H1 (cell line): ENCODE measurements around the gene EVI2B. TPM values are rescaled to one million over a fixed set of nuclear protein-coding genes. Genes with fewer than 3 reads are reported as not detected.
A peak's percentile ranks its signal among the peaks of the same experiment; 100 is the strongest.

Experiments used
- CTCF ChIA-PET: fragments of 300-600 bp; sonication (Branson Sonifier 250); formaldehyde crosslinking; loops from one replicate; lab custom pipeline; 2021; ENCODE audit not compliant: partially characterized antibody; lab: Charles Lee
- POLR2A ChIA-PET: fragments of 300-600 bp; sonication (Branson Sonifier 250); formaldehyde crosslinking; loops from one replicate; lab custom pipeline; 2021; ENCODE audit warnings: inconsistent platforms; ENCODE audit not compliant: partially characterized antibody; lab: Charles Lee
- DNase-seq, 2 experiments: peaks; one replicate each; pipeline versions ENCODE4 v3.0.0 to v3.0.0-alpha.2; 2010 to 2022; ENCODE audit warnings: low spot score in 2 of 2, low read depth in 1 of 2, mixed read lengths in 1 of 2
- FAIRE-seq: peaks from 2 replicates; lab custom pipeline; 2011; peaks lifted over from hg19 to GRCh38; lab: Jason Lieb, UNC
- H2AFZ ChIP-seq: 2 replicates; pipeline ENCODE4 v1.8.1; 2012; ENCODE audit warnings: low read length, inconsistent platforms
- H2AK5ac ChIP-seq: 2 replicates; pipeline ENCODE4 v1.6.1; 2013; ENCODE audit warnings: low read depth, low read length
- H2BK120ac ChIP-seq: replicated peaks from 2 replicates; pipeline ENCODE3; 2013; ENCODE audit warnings: low read depth, low read length, inconsistent platforms
- H2BK12ac ChIP-seq: 2 replicates; pipeline ENCODE4 v1.6.1; 2013; ENCODE audit warnings: low read depth, low read length
- H2BK15ac ChIP-seq: 2 replicates; pipeline ENCODE4 v1.6.1; 2013; ENCODE audit warnings: low read length
- H2BK20ac ChIP-seq: 2 replicates; pipeline ENCODE4 v1.6.1; 2013; ENCODE audit warnings: low read length
- H2BK5ac ChIP-seq: 2 replicates; pipeline ENCODE4 v1.6.1; 2013; ENCODE audit warnings: low read depth, low read length
- H3K14ac ChIP-seq: 2 replicates; pipeline ENCODE4 v1.6.1; 2013; ENCODE audit warnings: inconsistent platforms; ENCODE audit not compliant: insufficient read length
- H3K18ac ChIP-seq: 2 replicates; pipeline ENCODE4 v1.6.1; 2013; ENCODE audit warnings: low read length; ENCODE audit errors: extremely low read depth
- H3K23ac ChIP-seq: 2 replicates; pipeline ENCODE4 v1.6.1; 2013; ENCODE audit warnings: inconsistent platforms; ENCODE audit not compliant: insufficient read length
- H3K23me2 ChIP-seq: 2 replicates; pipeline ENCODE4 v1.6.1; 2013; ENCODE audit warnings: low read depth, low read length
- H3K27ac ChIP-seq: 2 replicates; pipeline ENCODE4 v1.6.1; 2011; ENCODE audit warnings: low read depth, low read length, inconsistent platforms
- H3K27me3 ChIP-seq, 4 experiments: replicated peaks in 1 of 4; 1 replicate in 1 of 4; 2 replicates in 3 of 4; pipeline versions ENCODE4 v1.6.1 to v1.8.1; 2011 to 2013; ENCODE audit warnings: low read length in 3 of 4, mild to moderate bottlenecking in 3 of 4, inconsistent platforms in 2 of 4, mixed read lengths in 2 of 4, moderate library complexity in 1 of 4; ENCODE audit not compliant: control insufficient read depth in 3 of 4, insufficient read depth in 3 of 4; ENCODE audit errors: extremely low read depth in 1 of 4
- H3K36me3 ChIP-seq, 4 experiments: 2 replicates each; pipeline versions ENCODE4 v1.6.1 to v1.8.1; 2011 to 2013; ENCODE audit warnings: mild to moderate bottlenecking in 4 of 4, low read length in 3 of 4, moderate library complexity in 2 of 4, control low read depth in 1 of 4, inconsistent platforms in 1 of 4; ENCODE audit not compliant: insufficient read depth in 4 of 4, control insufficient read depth in 2 of 4
- H3K4ac ChIP-seq: replicated peaks from 2 replicates; pipeline ENCODE3; 2013; ENCODE audit warnings: low read length, low read depth, mixed read lengths, inconsistent platforms; ENCODE audit not compliant: insufficient read length
- H3K4me1 ChIP-seq, 4 experiments: replicated peaks in 1 of 4; 1 replicate in 1 of 4; 2 replicates in 3 of 4; pipeline versions ENCODE4 v1.6.1 to v1.8.1; 2011 to 2013; ENCODE audit warnings: low read length in 3 of 4, inconsistent platforms in 2 of 4, mixed read lengths in 1 of 4; ENCODE audit not compliant: insufficient read depth in 4 of 4, control insufficient read depth in 3 of 4
- H3K4me2 ChIP-seq, 2 experiments: 2 replicates each; pipeline versions ENCODE4 v1.6.1 to v1.8.1; 2011 to 2013; ENCODE audit warnings: low read depth in 2 of 2, low read length in 2 of 2, control low read depth in 1 of 2, inconsistent platforms in 1 of 2, mild to moderate bottlenecking in 1 of 2; ENCODE audit not compliant: insufficient read depth in 1 of 2
- H3K4me3 ChIP-seq, 4 experiments: fragments of 200-600, 300-600 bp in 1 of 4; sonication (generic), shearing (Covaris generic), sonication (Bioruptor Twin) in 1 of 4; 2 replicates each; pipeline versions ENCODE4 v1.5.1 to v1.8.1; 2011 to 2016; ENCODE audit warnings: low read length in 4 of 4, low read depth in 3 of 4, control low read depth in 2 of 4, inconsistent platforms in 2 of 4, mild to moderate bottlenecking in 2 of 4, mixed read lengths in 1 of 4, moderate library complexity in 1 of 4; ENCODE audit not compliant: insufficient read depth in 2 of 4; ENCODE audit errors: extremely low read depth in 1 of 4
- H3K56ac ChIP-seq: replicated peaks from 2 replicates; pipeline ENCODE3; 2013; ENCODE audit warnings: low read depth, mild to moderate bottlenecking, mixed read lengths, low read length, inconsistent platforms; ENCODE audit not compliant: insufficient read length
- H3K79me1 ChIP-seq: 2 replicates; pipeline ENCODE4 v1.6.1; 2013; ENCODE audit warnings: low read depth, low read length, control low read depth
- H3K79me2 ChIP-seq, 2 experiments: 2 replicates each; pipeline versions ENCODE4 v1.6.1 to v1.8.1; 2012 to 2013; ENCODE audit warnings: low read length in 2 of 2, mild to moderate bottlenecking in 2 of 2, inconsistent platforms in 1 of 2; ENCODE audit not compliant: insufficient read depth in 2 of 2, control insufficient read depth in 1 of 2
- H3K9ac ChIP-seq, 4 experiments: replicated peaks in 1 of 4; 1 replicate in 1 of 4; 2 replicates in 3 of 4; pipeline versions ENCODE4 v1.6.1 to v1.8.1; 2011 to 2013; ENCODE audit warnings: low read depth in 3 of 4, low read length in 3 of 4, control low read depth in 2 of 4, mild to moderate bottlenecking in 2 of 4, moderate library complexity in 2 of 4, inconsistent platforms in 1 of 4; ENCODE audit errors: extremely low read depth in 1 of 4
- H3K9me3 ChIP-seq, 2 experiments: 2 replicates each; pipeline versions ENCODE4 v1.6.1 to v1.8.1; 2012 to 2013; ENCODE audit warnings: mild to moderate bottlenecking in 2 of 2, moderate library complexity in 2 of 2, control low read depth in 1 of 2, inconsistent platforms in 1 of 2, low read depth in 1 of 2, low read length in 1 of 2, mixed read lengths in 1 of 2; ENCODE audit not compliant: insufficient read depth in 2 of 2
- H4K20me1 ChIP-seq, 2 experiments: replicated peaks in 1 of 2; 2 replicates each; pipeline versions ENCODE3 to v1.8.1; 2011 to 2013; ENCODE audit warnings: inconsistent platforms in 2 of 2, low read length in 2 of 2, mild to moderate bottlenecking in 1 of 2; ENCODE audit not compliant: insufficient read depth in 2 of 2, control insufficient read depth in 1 of 2
- H4K5ac ChIP-seq: 2 replicates; pipeline ENCODE4 v1.6.1; 2013; ENCODE audit warnings: low read length, low read depth, mixed read lengths, inconsistent platforms; ENCODE audit not compliant: insufficient read length
- H4K8ac ChIP-seq: 2 replicates; pipeline ENCODE4 v1.8.0; 2013; ENCODE audit warnings: mild to moderate bottlenecking, moderate library complexity, low read length, inconsistent platforms; ENCODE audit not compliant: insufficient read depth; ENCODE audit errors: extremely low read depth
- H4K91ac ChIP-seq: replicated peaks from 2 replicates; pipeline ENCODE3; 2013; ENCODE audit warnings: low read length, mixed read lengths, inconsistent platforms; ENCODE audit not compliant: insufficient read length
- RAD21 ChIP-seq, 2 experiments: IDR thresholded peaks in 1 of 2; conservative IDR thresholded peaks in 1 of 2; 2 replicates each; pipeline ENCODE4 v1.6.1; 2011; ENCODE audit warnings: low read depth in 2 of 2, low read length in 2 of 2, improper control_type of control experiment in 1 of 2, inconsistent platforms in 1 of 2, mild to moderate bottlenecking in 1 of 2, moderate library complexity in 1 of 2
- SP4 ChIP-seq: IDR thresholded peaks from 2 replicates; pipeline ENCODE4 v1.6.1; 2012; ENCODE audit warnings: low read length, inconsistent platforms
- WGBS, 2 experiments: shearing (Covaris generic) in 1 of 2; methylation state at CpG; one replicate each; pipeline versions ENCODE4 v1.1.6 to v1.1.7; 2013 to 2015; ENCODE audit warnings: low lambda C conversion rate in 2 of 2, mixed read lengths in 2 of 2, inconsistent platforms in 1 of 2, low coverage in 1 of 2, missing lambda C conversion rate in 1 of 2; ENCODE audit not compliant: insufficient replicate concordance in 2 of 2, insufficient coverage in 1 of 2, insufficient read length in 1 of 2; ENCODE audit errors: extremely low coverage in 1 of 2, missing lambda C conversion rate in 1 of 2; 5-methylcytosine and 5-hydroxymethylcytosine counted together
- polyA plus RNA-seq, 7 experiments: library from polyadenylated mRNA; depleted of rRNA in 3 of 7; stranded (reverse) in 5 of 7; unstranded in 2 of 7; fragments of >200 nt in 5 of 7; fragments of 200-250 nt in 2 of 7; gene quantifications; 1 replicate in 5 of 7; 2 replicates in 1 of 7; 4 replicates in 1 of 7; pipeline versions ENCODE4 v1.2.1 to v1.2.3, GENCODE V29; 2011 to 2013; ENCODE audit warnings: missing spikeins in 2 of 7, mixed read lengths in 2 of 7
- total RNA-seq: library from RNA; stranded (reverse); fragmentation: NEBNext Ultra II Directional; extraction: Animal tissue kit (Norgen Biotek cat#: 25700); gene quantifications from 2 replicates; pipeline ENCODE4 v1.2.1, GENCODE V29; 2021

Gene EVI2B
- total and polyA plus RNA-seq, 2 of the 8 experiments (the other 6 are each of a cell fraction or from before 2014, with no cell fraction given) = not detected

DNA sequence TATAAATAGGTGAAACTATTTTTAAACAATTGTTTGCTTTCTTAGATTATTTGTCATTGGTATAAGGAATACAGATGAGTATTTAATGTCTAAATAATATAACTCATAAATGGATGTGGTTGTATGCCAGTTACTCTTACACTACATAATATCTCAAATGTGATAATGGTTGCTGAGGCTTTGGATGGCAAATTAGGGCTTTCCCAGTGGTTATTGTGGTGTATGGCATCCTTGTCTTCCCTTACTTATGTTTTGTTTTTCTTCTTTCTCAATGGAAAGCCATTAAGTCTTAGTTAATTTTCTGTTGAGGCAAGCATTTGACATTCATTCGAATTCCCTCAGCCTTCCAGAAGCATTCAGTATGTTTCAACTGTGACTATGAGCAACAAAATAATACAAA is 27.3 kb downstream of the EVI2B start:
- no peaks in the 10 kb centered on the region for H3K36me3 ChIP-seq
- H3K23ac ChIP-seq = no peak overlapping the region
- no peak overlapping the region for H3K14ac ChIP-seq
- no peak overlapping the region for H4K91ac ChIP-seq
- no peak overlapping the region for H4K5ac ChIP-seq
- H3K79me2 ChIP-seq = no peaks in the 10 kb centered on the region
- H2AFZ ChIP-seq = no peak overlapping the region
- no peak overlapping the region for H2BK120ac ChIP-seq
- TF ChIP-seq RAD21 (IDR thresholded peaks at IDR 0.05 in 1 of 2, conservative IDR thresholded peaks at IDR 0.05 in 1 of 2; ENCODE audit: low read depth in 2 of 2, low read length in 2 of 2) = 0 out of 4 replicates have a peak, but pooled peaks of 1 of the 2 experiments have one; percentile 3
- no peak for TF ChIP-seq SP4
- no peaks in the 10 kb centered on the region for H3K27me3 ChIP-seq
- no peak for DNase-seq
- no peak overlapping the region for H3K4ac ChIP-seq
- no peak overlapping the region for H2BK12ac ChIP-seq
- H2BK15ac ChIP-seq = no peak overlapping the region
- no peak overlapping the region for H4K8ac ChIP-seq
- no peak overlapping the region for H2AK5ac ChIP-seq
- 79% methylated on average over 1 of the region's 1 CpG; no CpG with 5 or more reads in 1 of the 2 experiments for WGBS, 2 experiments
- no peak overlapping the region for H2BK5ac ChIP-seq
- H3K9me3 ChIP-seq = no peaks in the 10 kb centered on the region
- no peaks in the 10 kb centered on the region for H3K4me1 ChIP-seq
- H3K18ac ChIP-seq = no peak overlapping the region
- no peaks in the 10 kb centered on the region for H3K79me1 ChIP-seq
- no peak overlapping the region for H3K27ac ChIP-seq
- ChIA-PET CTCF (interaction anchor here (0.7 to 2.0 kb wide), 5 partner anchors 13 to 50 kb away, joined by 3 to 6 read pairs (median 4); no protein-coding TSS in a partner anchor), POLR2A (no interaction called here)
- FAIRE-seq = peak; percentile 63
- H4K20me1 ChIP-seq = no peaks in the 10 kb centered on the region
- no peak overlapping the region for H2BK20ac ChIP-seq
- no peak overlapping the region for H3K9ac ChIP-seq
- no peak overlapping the region for H3K4me3 ChIP-seq
- H3K23me2 ChIP-seq = no peaks in the 10 kb centered on the region
- H3K56ac ChIP-seq = no peak overlapping the region
- H3K4me2 ChIP-seq = no peak overlapping the region
